Stimulated activated CD8-positive, alpha-beta memory T cell treated with anti-CD3 and anti-CD28 coated beads, Interleukin-4, amount 100 ng/mL, for 1 hour (primary cell): ENCODE measurements around the gene GSS.

ENCODE experiments used
- DNase-seq, 2 donors: peaks; one replicate each; pipeline ENCODE4 v3.0.0-alpha.2; 2020; ENCODE audit warnings: low read depth in 2 of 2, low spot score in 1 of 2

GSS gene

DNA sequence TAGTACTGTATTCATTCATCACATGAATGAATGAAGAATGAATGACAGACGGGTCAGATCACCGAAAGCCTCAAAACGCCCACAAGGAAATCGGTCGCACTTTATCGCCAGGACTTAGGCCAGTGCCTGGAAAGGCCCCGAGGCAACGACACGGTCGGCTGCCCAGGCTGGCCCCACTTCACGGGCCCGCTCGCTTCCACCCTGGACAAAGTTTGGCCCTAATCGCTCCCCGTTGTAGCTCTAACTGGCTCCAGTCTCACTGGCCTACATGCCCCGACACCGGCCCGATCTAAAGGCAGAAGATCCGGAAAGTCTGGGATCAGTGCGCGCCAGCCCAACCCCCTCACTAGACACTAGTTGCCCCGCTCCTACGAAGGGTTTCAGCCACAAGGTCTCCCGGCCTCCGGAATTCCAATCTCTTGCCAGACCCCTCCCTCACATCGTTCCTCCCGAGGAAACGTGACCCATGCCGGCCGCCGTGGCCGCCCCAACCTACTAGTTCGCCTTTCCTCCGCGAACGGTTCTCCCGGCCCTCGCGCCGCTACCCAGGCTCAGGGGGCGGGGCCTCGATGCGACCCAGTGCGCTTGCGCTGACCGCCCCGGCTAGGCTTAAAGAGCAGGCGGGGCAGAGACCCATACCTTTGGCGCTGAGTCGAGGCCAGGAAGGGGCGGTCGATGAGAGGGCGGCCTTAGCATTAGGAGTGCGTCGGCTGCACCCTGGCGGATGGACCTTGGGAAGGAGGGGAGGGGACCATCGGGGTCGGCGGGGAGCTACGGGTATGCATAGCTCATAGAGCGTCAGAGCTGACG lies at the start of gene GSS, which contains the start of gene MYH7B:
GSS (minus strand) TSS at position 576 of the 810 bp plus-strand sequence. CDS start 3,954 bp downstream, outside the sequence.
MYH7B (plus strand) TSS at position 638 of the 810 bp plus-strand sequence. CDS start 22,138 bp downstream, outside the sequence.
- peak; percentile 93 to 95 for DNase-seq

GRCh38 chr20:35004749-35005462 lies 49.3 kb upstream of the GSS start:
- no peak for DNase-seq

DNA sequence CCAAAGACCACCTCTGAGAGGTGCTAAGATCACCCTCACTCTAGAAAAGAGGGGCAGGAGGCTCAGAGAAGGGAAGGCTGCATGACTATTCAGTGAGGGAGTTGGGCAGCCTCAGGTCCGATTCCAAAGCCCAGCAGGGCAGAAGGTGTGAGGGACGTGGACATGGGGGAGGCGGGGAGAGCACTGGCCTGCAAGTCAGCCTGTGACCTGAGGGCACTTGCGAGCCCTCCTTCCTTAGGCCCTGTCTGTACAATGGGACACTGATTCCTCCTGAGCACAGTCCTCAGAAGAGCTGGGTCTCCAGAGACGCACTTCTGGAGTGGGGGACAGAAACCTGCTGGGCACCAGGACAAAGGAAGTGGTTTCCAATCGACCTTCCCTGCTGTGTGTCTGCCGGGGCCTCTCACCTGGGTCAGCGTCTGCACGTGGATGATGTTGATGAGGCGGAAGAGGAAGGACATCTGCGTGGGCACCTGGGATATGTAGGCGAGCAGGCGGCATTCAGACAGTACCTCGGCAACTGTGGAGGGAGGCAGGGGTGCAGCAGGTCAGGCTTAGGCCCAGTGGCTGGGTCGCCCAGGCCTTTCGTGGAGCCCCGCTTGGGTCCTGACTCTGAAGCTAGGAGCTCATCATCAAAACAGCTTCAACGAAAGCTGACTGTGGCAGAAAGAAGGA lies 48.6 kb upstream of the GSS start:
- DNase-seq: no peak

GRCh38 chr20:35003211-35004031 lies 47.8 kb upstream of the GSS start:
- no peak for DNase-seq

- DNase-seq: no peak
Observed at GRCh38 chr20:35002426-35003210, 47.0 kb upstream of the GSS start.

DNA sequence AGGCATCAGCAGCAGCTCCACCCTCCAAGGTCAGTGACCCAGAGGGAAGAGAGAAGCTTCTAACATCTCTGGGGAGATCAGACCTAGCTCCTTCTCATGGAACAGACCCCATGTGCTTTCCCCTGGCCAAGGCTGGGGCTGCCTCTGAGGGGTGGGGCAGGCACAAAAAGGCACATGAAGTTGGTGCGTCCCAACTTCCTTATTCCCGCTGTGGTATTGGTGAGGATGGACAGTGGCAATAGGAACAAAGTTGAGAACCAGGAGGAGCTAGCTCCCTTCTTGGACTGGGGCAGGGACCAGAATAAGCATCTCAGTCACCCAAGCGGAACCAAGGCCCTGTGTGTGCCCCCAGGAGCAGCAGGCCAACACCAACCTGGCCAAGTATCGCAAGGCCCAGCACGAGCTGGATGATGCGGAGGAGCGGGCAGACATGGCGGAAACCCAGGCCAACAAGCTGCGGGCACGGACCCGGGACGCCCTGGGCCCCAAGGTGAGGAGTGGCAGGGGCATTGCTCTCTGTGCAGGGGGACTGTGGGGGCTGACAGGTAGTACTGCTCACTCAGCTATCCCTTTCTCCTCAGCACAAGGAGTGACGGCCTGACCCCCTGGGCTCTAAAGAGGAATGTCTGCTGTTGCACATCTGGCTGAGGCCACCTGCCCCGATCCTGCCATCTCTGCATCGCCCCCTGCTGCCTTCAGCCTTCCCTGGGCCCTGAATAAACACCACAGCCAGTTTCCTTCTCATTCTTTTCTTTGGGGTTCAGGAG lies 46.2 kb upstream of the GSS start:
- no peak for DNase-seq

DNA sequence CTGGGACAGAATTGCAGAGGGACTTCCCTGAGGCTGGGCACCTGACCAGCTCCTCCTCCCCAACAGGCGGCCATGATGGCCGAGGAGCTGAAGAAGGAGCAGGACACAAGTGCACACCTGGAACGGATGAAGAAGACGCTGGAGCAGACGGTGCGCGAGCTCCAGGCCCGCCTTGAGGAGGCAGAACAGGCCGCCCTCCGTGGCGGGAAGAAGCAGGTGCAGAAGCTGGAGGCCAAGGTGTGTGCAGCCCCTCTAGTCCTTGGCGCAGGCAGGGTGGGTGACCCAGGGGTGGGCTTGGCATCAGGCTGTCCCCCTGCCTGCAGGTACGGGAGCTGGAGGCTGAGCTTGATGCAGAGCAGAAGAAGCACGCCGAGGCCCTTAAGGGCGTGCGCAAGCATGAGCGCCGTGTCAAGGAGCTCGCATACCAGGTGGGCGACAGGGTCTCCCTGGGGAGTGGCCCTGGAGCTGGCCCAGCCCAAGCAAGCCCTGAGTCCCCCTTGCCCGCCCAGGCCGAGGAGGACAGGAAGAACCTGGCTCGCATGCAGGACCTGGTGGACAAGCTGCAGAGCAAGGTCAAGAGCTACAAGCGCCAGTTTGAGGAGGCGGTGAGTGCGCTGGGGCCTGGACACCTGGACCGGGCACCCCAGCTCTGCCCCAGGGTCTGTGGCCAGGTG lies 45.5 kb upstream of the GSS start:
- DNase-seq: no peak

GRCh38 chr20:35000311-35000921 lies 44.8 kb upstream of the GSS start:
- DNase-seq: no peak

GRCh38 chr20:34999782-35000181 lies 44.2 kb upstream of the GSS start:
- DNase-seq: no peak

DNA sequence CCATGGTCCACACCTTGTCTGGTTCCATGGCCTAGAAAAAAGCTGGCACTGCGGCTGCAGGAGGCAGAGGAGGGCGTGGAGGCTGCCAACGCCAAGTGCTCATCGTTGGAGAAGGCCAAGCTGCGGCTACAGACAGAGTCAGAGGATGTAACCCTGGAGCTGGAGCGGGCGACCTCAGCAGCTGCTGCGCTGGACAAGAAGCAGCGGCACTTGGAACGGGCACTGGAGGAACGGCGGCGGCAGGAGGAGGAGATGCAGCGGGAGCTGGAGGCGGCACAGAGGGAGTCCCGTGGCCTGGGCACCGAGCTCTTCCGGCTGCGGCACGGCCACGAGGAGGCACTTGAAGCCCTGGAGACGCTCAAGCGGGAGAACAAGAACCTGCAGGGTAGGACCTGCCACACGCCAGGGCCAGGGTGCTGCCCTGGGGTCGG lies 43.4 kb upstream of the GSS start:
- no peak for DNase-seq

DNA sequence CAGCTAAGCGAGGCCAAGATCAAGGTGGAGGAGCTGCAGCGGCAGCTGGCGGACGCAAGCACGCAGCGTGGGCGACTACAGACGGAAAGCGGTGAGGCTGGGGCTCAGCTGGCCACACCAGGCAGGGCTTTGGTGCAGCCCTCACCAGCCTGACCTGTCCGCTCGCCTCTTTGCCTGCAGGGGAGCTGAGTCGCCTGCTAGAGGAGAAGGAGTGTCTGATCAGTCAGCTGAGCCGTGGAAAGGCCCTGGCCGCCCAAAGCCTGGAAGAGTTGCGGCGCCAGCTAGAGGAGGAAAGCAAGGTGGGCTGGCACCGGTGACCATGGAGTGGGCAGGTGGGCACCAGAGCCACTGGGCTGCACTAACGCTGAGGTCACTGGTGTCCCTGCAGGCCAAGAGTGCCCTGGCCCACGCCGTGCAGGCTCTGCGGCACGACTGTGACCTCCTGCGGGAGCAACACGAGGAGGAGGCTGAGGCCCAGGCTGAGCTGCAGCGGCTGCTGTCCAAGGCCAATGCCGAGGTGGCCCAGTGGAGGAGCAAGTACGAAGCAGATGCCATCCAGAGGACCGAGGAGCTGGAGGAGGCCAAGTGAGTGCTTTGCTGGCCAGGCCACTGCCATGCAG lies 42.8 kb upstream of the GSS start:
- DNase-seq: no peak

GRCh38 chr20:34997774-34998173 lies 42.2 kb upstream of the GSS start:
- DNase-seq: no peak

- no peak for DNase-seq
Observed at GRCh38 chr20:34997131-34997561, 41.5 kb upstream of the GSS start.

GRCh38 chr20:34996243-34997028 lies 40.8 kb upstream of the GSS start:
- no peak for DNase-seq

- no peak for DNase-seq
Observed at GRCh38 chr20:34995696-34996095, 40.1 kb upstream of the GSS start.

DNA sequence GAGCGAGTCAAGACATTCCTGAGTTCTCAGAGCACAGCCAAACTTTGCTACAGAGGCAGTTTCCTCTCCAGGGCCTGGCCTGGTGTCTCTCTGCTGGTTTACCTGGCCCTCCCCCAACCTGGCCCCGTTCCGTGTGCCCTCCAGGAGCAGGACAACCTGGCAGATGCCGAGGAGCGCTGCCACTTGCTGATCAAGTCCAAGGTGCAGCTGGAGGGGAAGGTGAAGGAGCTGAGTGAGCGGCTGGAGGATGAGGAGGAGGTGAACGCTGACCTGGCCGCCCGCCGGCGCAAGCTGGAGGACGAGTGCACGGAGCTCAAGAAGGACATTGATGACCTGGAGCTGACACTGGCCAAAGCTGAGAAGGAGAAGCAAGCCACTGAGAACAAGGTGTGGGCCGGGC lies 39.6 kb upstream of the GSS start:
- no peak for DNase-seq

DNA sequence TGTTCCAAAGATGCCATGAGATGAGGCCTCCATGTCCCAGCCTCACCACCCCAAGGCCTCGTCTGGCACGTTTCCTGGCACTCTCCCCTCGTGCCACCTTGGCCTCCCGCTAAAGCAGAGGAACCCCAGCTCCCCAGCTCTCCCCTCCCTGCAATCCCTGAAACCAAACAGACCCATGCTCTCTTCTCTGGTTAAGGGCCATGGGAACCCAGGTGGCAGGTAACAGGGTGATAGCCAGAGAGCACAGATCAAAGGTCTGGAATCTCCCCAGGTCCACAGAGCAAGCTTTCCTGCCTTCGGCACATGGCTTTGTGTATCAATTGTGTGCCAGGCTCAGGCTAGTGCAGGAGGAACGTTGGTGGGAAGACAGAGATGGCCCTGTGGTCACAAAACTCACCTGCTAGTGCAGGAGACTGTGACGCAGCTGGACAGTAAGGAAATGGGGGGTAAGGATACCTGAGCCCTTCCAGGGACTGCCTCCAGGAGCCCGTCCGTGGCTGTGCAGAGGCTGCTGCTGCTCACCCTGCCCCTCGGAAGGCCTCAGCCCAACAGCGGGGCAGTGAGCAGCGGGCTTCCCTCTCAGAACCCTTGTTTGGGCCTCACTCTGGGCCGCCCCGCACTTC lies 39.0 kb upstream of the GSS start:
- DNase-seq: no peak
